ENCODE results near the gene CPNE8.

DNA sequence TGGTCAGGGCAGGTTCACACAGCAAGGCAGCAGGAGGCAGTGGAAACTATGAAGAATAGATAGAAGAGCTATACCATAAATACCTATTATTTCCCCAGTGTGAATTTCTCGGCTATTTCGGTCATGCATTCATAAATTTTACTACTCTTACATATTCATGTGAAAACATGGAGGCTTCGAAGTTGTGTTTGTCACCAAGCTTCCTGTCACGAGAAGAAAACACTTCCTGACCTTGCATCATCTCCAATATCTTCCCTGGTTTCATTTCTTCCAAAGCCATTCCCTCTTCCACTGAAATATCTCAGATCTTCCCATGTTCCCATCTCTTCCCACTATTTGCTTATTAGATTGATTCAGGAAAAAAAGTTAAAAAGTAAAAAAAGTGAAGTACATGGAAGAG, 80.4 kb downstream of the CPNE8 start:
- TF ChIP-seq, protein P1, sequence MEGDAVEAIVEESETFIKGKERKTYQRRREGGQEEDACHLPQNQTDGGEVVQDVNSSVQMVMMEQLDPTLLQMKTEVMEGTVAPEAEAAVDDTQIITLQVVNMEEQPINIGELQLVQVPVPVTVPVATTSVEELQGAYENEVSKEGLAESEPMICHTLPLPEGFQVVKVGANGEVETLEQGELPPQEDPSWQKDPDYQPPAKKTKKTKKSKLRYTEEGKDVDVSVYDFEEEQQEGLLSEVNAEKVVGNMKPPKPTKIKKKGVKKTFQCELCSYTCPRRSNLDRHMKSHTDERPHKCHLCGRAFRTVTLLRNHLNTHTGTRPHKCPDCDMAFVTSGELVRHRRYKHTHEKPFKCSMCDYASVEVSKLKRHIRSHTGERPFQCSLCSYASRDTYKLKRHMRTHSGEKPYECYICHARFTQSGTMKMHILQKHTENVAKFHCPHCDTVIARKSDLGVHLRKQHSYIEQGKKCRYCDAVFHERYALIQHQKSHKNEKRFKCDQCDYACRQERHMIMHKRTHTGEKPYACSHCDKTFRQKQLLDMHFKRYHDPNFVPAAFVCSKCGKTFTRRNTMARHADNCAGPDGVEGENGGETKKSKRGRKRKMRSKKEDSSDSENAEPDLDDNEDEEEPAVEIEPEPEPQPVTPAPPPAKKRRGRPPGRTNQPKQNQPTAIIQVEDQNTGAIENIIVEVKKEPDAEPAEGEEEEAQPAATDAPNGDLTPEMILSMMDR (IDR thresholded peaks at IDR 0.05), result no peak
- TF ChIP-seq POLR2A (IDR thresholded peaks at IDR 0.05), result no peak
- TF ChIP-seq POLR2AphosphoS5 (IDR thresholded peaks at IDR 0.05), result no peak

Measured in prostate gland (tissue), 2 donors.